Right lobe of liver (tissue), 4 donors: Measurements from ENCODE around the gene TAS2R46.
"Not testable (repeated sequence)": the region's sequence is repeated elsewhere in the genome, so short reads cannot be mapped to it uniquely, and the experiment has no call there.

Experiments used
- POLR2A ChIP-seq: fragments of 450-650 bp; IDR thresholded peaks from one replicate; pipeline ENCODE4 v1.6.1; 2017; ENCODE audit warnings: antibody characterized with exemption, mild to moderate bottlenecking
- TF ChIP-seq, protein P1 (sequence below), 4 donors: fragments of 200-600 bp in 3 of 4; fragments of 450-650 bp in 1 of 4; IDR thresholded peaks; one replicate each; pipeline versions ENCODE4 v1.5.1 to v1.8.0; 2016 to 2022; ENCODE audit warnings: antibody characterized with exemption in 4 of 4, mild to moderate bottlenecking in 2 of 4
- donor health status: DM: no; HTN: no; CAD: no.
- donor health status: DM: no; HTN: no; CAD: no.
- donor health status: DM: no; HTN: yes; CAD: no.

DNA sequence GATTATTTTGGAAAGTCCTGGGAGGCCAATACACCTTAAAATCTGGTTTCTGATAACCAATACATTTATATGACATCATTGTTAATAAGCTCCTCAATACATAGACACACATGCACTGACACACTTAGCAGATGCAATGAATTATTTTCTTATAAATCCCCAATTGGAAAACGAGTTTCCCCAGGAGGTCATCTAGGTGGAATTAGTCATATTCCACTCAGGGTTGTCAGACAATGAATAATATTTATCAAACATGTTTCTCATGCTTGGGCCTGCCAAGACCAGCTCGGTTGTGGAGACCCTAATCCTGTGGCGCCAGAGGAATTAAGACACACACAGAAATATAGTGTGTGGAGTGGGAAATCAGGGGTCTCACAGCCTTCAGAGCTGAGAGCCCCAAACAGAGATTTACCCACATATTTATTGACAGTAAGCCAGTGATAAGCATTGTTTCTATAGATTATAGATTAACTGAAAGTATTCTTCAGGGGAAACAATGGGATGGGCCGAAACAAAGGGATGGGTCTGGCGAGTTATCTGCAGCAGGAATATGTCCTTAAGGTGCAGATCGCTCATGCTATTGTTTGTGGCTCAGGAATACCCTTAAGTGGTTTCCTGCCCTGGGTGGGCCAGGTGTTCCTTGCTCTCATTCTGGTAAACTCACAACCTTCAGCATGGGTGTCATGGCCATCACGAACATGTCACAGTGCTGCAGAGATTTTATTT, 12.1 kb downstream of the TAS2R46 start:
- TF ChIP-seq, protein P1, sequence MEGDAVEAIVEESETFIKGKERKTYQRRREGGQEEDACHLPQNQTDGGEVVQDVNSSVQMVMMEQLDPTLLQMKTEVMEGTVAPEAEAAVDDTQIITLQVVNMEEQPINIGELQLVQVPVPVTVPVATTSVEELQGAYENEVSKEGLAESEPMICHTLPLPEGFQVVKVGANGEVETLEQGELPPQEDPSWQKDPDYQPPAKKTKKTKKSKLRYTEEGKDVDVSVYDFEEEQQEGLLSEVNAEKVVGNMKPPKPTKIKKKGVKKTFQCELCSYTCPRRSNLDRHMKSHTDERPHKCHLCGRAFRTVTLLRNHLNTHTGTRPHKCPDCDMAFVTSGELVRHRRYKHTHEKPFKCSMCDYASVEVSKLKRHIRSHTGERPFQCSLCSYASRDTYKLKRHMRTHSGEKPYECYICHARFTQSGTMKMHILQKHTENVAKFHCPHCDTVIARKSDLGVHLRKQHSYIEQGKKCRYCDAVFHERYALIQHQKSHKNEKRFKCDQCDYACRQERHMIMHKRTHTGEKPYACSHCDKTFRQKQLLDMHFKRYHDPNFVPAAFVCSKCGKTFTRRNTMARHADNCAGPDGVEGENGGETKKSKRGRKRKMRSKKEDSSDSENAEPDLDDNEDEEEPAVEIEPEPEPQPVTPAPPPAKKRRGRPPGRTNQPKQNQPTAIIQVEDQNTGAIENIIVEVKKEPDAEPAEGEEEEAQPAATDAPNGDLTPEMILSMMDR (IDR thresholded peaks at IDR 0.05), result not testable (repeated sequence)
- TF ChIP-seq POLR2A, result not testable (repeated sequence)
